Natural killer cell (primary cell): Measurements from ENCODE around the gene ZDHHC13. TPM values are rescaled to one million over a fixed set of nuclear protein-coding genes. Genes with fewer than 3 reads are reported as not detected.

Experiments used
- ATAC-seq, 3 donors: fragments of 150-1000 bp in 2 of 3; fragments of 200-7000 bp in 1 of 3; cut with Tn5 transposase; 1 replicate in 1 of 3; 2 replicates in 2 of 3; pipeline ENCODE4 v1.10.0; 2021; ENCODE audit warnings: mild to moderate bottlenecking in 2 of 3, moderate library complexity in 2 of 3
- DNase-seq, 2 donors: peaks; one replicate each; pipeline versions ENCODE4 v3.0.0 to v3.0.0-alpha.2; 2013 to 2021; ENCODE audit warnings: mixed read lengths in 1 of 2
- H3K27ac ChIP-seq: one replicate; pipeline ENCODE4 v1.5.1; 2013; ENCODE audit warnings: mild to moderate bottlenecking, low read length
- H3K27me3 ChIP-seq: one replicate; pipeline ENCODE4 v1.6.1; 2013; ENCODE audit warnings: low read length; ENCODE audit not compliant: control insufficient read depth, insufficient read depth
- H3K36me3 ChIP-seq: one replicate; pipeline ENCODE4 v1.6.1; 2013; ENCODE audit warnings: low read length; ENCODE audit not compliant: control insufficient read depth, insufficient read depth
- H3K4me1 ChIP-seq: one replicate; pipeline ENCODE4 v1.6.1; 2013; ENCODE audit warnings: low read length; ENCODE audit not compliant: control insufficient read depth, insufficient read depth
- H3K4me3 ChIP-seq: one replicate; pipeline ENCODE4 v1.5.1; 2013; ENCODE audit warnings: low read length
- H3K9me3 ChIP-seq: one replicate; pipeline ENCODE4 v1.6.1; 2013; ENCODE audit warnings: low read length; ENCODE audit not compliant: control insufficient read depth, insufficient read depth
- H3K27ac Mint-ChIP-seq, 2 donors: one replicate each; pipeline ENCODE4 v1.8.0; 2022; ENCODE audit warnings: mild to moderate bottlenecking in 2 of 2, mixed read lengths in 2 of 2, moderate library complexity in 1 of 2
- H3K27me3 Mint-ChIP-seq, 2 donors: one replicate each; pipeline ENCODE4 v1.8.0; 2022; ENCODE audit warnings: low read depth in 2 of 2, mixed read lengths in 2 of 2
- H3K36me3 Mint-ChIP-seq: one replicate; pipeline ENCODE4 v1.8.0; 2022; ENCODE audit warnings: mixed read lengths
- H3K4me1 Mint-ChIP-seq, 2 donors: one replicate each; pipeline ENCODE4 v1.8.0; 2022; ENCODE audit warnings: mixed read lengths in 2 of 2
- H3K4me3 Mint-ChIP-seq: one replicate; pipeline ENCODE4 v1.8.0; 2022; ENCODE audit warnings: mild to moderate bottlenecking, moderate library complexity, mixed read lengths
- H3K9me3 Mint-ChIP-seq, 2 donors: one replicate each; pipeline ENCODE4 v1.8.0; 2022; ENCODE audit warnings: mixed read lengths in 2 of 2
- WGBS: methylation state at CpG from one replicate; pipeline ENCODE4 v1.1.7; 2013; ENCODE audit warnings: missing lambda C conversion rate; ENCODE audit not compliant: insufficient coverage; 5-methylcytosine and 5-hydroxymethylcytosine counted together
- intact Hi-C: fragments of 100-400 bp; cut with micrococcal nuclease; formaldehyde crosslinking; loops from one replicate; pipeline ENCODE4 v1.14.2; 2022
- total RNA-seq, 4 donors: library from RNA; stranded (reverse); fragments of 120-200 nt in 1 of 4; gene quantifications; one replicate each; pipeline versions ENCODE4 v1.2.3 to v1.2.4, GENCODE V29; 2013 to 2022
- TF ChIP-seq, protein P1 (sequence below): fragments of 200-600 bp; IDR thresholded peaks from one replicate; pipeline ENCODE4 v1.8.0; 2022; ENCODE audit warnings: antibody characterized with exemption

ZDHHC13 gene
- total RNA-seq, 3 donors from 2014 or later (not counting 1 experiment from before 2014, with no cell fraction given), result 13.3 to 17.4 (median 13.5) TPM

GRCh38 chr11:19225581-19225980, 108.6 kb downstream of the ZDHHC13 start:
- WGBS, result 94% methylated on average over 3 of the region's 3 CpGs
- no peaks in the 10 kb centered on the region for H3K9me3 Mint-ChIP-seq
- no peak overlapping the region for H3K4me3 ChIP-seq
- H3K9me3 ChIP-seq, result no peaks in the 10 kb centered on the region
- no peaks in the 10 kb centered on the region for H3K27me3 ChIP-seq
- H3K27me3 Mint-ChIP-seq, result no peaks in the 10 kb centered on the region
- H3K27ac ChIP-seq, result no peak overlapping the region
- no peak overlapping the region for H3K27ac Mint-ChIP-seq
- H3K36me3 Mint-ChIP-seq, result no peaks in the 10 kb centered on the region
- no peak for DNase-seq
- peaks cover 4 to 9% of the 10 kb centered on the region in 2 donors for H3K4me1 Mint-ChIP-seq
- TF ChIP-seq, protein P1, sequence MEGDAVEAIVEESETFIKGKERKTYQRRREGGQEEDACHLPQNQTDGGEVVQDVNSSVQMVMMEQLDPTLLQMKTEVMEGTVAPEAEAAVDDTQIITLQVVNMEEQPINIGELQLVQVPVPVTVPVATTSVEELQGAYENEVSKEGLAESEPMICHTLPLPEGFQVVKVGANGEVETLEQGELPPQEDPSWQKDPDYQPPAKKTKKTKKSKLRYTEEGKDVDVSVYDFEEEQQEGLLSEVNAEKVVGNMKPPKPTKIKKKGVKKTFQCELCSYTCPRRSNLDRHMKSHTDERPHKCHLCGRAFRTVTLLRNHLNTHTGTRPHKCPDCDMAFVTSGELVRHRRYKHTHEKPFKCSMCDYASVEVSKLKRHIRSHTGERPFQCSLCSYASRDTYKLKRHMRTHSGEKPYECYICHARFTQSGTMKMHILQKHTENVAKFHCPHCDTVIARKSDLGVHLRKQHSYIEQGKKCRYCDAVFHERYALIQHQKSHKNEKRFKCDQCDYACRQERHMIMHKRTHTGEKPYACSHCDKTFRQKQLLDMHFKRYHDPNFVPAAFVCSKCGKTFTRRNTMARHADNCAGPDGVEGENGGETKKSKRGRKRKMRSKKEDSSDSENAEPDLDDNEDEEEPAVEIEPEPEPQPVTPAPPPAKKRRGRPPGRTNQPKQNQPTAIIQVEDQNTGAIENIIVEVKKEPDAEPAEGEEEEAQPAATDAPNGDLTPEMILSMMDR, result no peak
- intact Hi-C loops, result no loop called here
- ATAC-seq, result no peak
- H3K36me3 ChIP-seq, result no peaks in the 10 kb centered on the region
- H3K4me1 ChIP-seq, result no peaks in the 10 kb centered on the region
- H3K4me3 Mint-ChIP-seq, result no peak overlapping the region

Other genes with a start within 250 kb of the ZDHHC13 start
- gene MRGPRX1, start 177.8 kb upstream of the ZDHHC13 start, total RNA-seq, result not detected
- gene MRGPRX2, start 56.5 kb upstream of the ZDHHC13 start, total RNA-seq, result under 1 TPM in 2 of 3 donors, not detected in 1; 0.21 to 0.48 TPM
- gene CSRP3, start 84.8 kb downstream of the ZDHHC13 start, total RNA-seq, result not detected
- gene E2F8, start 123.8 kb downstream of the ZDHHC13 start, total RNA-seq, result under 1 TPM; 0.38 to 0.54 (median 0.42) TPM